Tibial nerve (tissue), 4 donors: Measurements from ENCODE around the gene ADAMTS18.

ENCODE experiments used
- EP300 ChIP-seq, 2 donors: sonication (generic); formaldehyde crosslinking; IDR thresholded peaks; one replicate each; pipeline ENCODE4 v1.6.1; 2017; ENCODE audit warnings: antibody characterized with exemption in 2 of 2, mild to moderate bottlenecking in 1 of 2
- TF ChIP-seq, protein P1 (sequence below), 5 experiments: fragments of 200-600 bp in 3 of 5; fragments of 450-650 bp in 2 of 5; sonication (generic) in 3 of 5; IDR thresholded peaks; one replicate each; pipeline ENCODE4 v1.5.1; 2016 to 2019; ENCODE audit warnings: antibody characterized with exemption in 5 of 5, mild to moderate bottlenecking in 3 of 5, moderate library complexity in 2 of 5

DNA sequence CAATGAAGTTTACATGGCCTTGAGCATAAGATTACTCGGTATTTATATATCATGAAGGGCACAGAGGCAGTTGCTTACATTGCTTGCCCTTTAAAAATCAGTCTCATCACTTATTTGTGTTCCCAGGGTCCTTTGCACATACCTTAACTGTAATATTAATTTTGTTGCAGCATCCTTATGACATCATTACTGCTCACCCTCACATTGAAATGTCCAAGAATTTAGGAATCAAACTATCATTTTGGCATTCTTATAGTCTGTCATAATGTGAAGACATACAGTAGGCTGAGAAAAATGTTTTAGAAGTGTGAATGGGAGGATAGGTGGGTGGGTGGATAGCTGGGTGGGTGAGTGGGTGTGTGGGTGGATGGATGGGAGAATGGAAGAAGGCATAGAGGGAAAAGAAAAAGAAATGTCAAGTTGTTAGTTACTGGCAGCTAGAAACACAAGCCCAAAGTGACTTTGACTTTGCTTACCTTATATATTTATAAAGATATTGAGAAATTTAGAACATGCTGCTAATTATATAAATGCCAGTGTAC is 17.8 kb downstream of the ADAMTS18 start:
- TF ChIP-seq EP300 (IDR thresholded peaks at IDR 0.05) = no peak
- TF ChIP-seq, protein P1, sequence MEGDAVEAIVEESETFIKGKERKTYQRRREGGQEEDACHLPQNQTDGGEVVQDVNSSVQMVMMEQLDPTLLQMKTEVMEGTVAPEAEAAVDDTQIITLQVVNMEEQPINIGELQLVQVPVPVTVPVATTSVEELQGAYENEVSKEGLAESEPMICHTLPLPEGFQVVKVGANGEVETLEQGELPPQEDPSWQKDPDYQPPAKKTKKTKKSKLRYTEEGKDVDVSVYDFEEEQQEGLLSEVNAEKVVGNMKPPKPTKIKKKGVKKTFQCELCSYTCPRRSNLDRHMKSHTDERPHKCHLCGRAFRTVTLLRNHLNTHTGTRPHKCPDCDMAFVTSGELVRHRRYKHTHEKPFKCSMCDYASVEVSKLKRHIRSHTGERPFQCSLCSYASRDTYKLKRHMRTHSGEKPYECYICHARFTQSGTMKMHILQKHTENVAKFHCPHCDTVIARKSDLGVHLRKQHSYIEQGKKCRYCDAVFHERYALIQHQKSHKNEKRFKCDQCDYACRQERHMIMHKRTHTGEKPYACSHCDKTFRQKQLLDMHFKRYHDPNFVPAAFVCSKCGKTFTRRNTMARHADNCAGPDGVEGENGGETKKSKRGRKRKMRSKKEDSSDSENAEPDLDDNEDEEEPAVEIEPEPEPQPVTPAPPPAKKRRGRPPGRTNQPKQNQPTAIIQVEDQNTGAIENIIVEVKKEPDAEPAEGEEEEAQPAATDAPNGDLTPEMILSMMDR (IDR thresholded peaks at IDR 0.05) = no peak
